Loucy (cell line): ENCODE results near the gene OR8B12.

Source experiments
- CTCF ChIP-seq: fragments of 200-600 bp; sonication (generic); conservative IDR thresholded peaks from 2 replicates; pipeline ENCODE4 v1.5.1; 2014; ENCODE audit warnings: mild to moderate bottlenecking, antibody characterized with exemption, low read length
- EZH2phosphoT487 ChIP-seq: fragments of 200-600 bp; IDR thresholded peaks from 2 replicates; pipeline ENCODE4 v1.6.1; 2018; ENCODE audit warnings: antibody characterized with exemption, mild to moderate bottlenecking, moderate library complexity, borderline replicate concordance

GRCh38 chr11:124534051-124534450 lies 9.4 kb downstream of the OR8B12 start:
- TF ChIP-seq CTCF: no peak
- TF ChIP-seq EZH2phosphoT487: no peak
